Hematopoietic multipotent progenitor cell treated with erythropoietin and hydrocortisone succinate and interleukin-3 and kit ligand, for 17 days (in vitro differentiated cells): ENCODE measurements around the gene POLG.

Experiments
- DNase-seq: peaks from one replicate; pipeline ENCODE4 v3.0.0-alpha.2; 2015; ENCODE audit warnings: low spot score

The POLG gene

GRCh38 chr15:89370120-89370977 lies 35.7 kb upstream of the POLG start:
- no peak for DNase-seq

- DNase-seq, result no peak
Observed at GRCh38 chr15:89369341-89369947, 34.8 kb upstream of the POLG start.

GRCh38 chr15:89368566-89369223 lies 34.1 kb upstream of the POLG start:
- no peak for DNase-seq

- no peak for DNase-seq
Observed at GRCh38 chr15:89367485-89368451, 33.1 kb upstream of the POLG start.

- DNase-seq, result no peak
Observed at GRCh38 chr15:89366656-89367393, 32.2 kb upstream of the POLG start.

- DNase-seq, result no peak
Observed at GRCh38 chr15:89365462-89366065, 30.9 kb upstream of the POLG start.

GRCh38 chr15:89364741-89365450 lies 30.3 kb upstream of the POLG start:
- DNase-seq, result no peak

GRCh38 chr15:89364341-89364740 lies 29.7 kb upstream of the POLG start:
- DNase-seq, result no peak

GRCh38 chr15:89363770-89364169 lies 29.1 kb upstream of the POLG start:
- DNase-seq, result no peak

GRCh38 chr15:89363133-89363532 lies 28.5 kb upstream of the POLG start:
- no peak for DNase-seq

- no peak for DNase-seq
Observed at GRCh38 chr15:89362203-89363101, 27.8 kb upstream of the POLG start.

GRCh38 chr15:89361451-89362202 lies 27.0 kb upstream of the POLG start:
- no peak for DNase-seq

- no peak for DNase-seq
Observed at GRCh38 chr15:89360294-89360971, 25.8 kb upstream of the POLG start.

- DNase-seq, result no peak
Observed at GRCh38 chr15:89359471-89360293, 25.1 kb upstream of the POLG start.

- DNase-seq, result peak; percentile 84
Observed at GRCh38 chr15:89358755-89359439, 24.3 kb upstream of the POLG start.

GRCh38 chr15:89358435-89358754 lies 23.8 kb upstream of the POLG start:
- no peak for DNase-seq
